ENCODE results near the gene TMEM245. TPM values are rescaled to one million over a fixed set of nuclear protein-coding genes. Genes with fewer than 3 reads are reported as not detected.

Gene TMEM245
- total RNA-seq, 1 donor from 2014 or later: 40.0 TPM

DNA sequence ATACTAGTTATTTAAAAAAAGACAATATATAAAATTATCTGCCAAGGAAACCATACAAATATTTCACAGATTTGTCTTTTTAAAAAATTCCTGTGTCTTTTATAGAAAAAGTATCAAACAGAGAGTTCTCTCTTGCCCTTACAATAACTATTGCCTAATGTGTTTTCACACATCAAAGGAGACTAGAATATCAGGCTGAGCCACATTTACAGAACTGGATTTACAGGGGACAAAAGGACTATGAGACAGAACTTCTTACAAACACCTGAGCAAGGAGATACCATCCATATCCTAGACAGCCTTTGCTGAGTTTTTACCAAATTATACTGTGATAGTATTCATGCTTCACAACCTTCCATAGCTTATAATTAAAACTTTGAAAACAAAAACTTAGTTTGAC is 34.2 kb downstream of the TMEM245 start:
- H3K9me3 Mint-ChIP-seq (ENCODE audit: unreplicated experiment): no peaks in the 10 kb centered on the region
- TF ChIP-seq CTCF (IDR thresholded peaks at IDR 0.05): no peak
- H3K27me3 Mint-ChIP-seq (ENCODE audit: unreplicated experiment): no peaks in the 10 kb centered on the region
- H3K4me1 Mint-ChIP-seq (ENCODE audit: unreplicated experiment): peaks cover 5% of the 10 kb centered on the region
- H3K4me3 Mint-ChIP-seq (ENCODE audit: unreplicated experiment): no peak overlapping the region
- H3K27ac Mint-ChIP-seq (ENCODE audit: unreplicated experiment): no peak overlapping the region
- DNase-seq (ENCODE audit: extremely low spot score, unreplicated experiment): no peak
- peaks cover 58% of the 10 kb centered on the region for H3K36me3 Mint-ChIP-seq (ENCODE audit: unreplicated experiment)

DNA sequence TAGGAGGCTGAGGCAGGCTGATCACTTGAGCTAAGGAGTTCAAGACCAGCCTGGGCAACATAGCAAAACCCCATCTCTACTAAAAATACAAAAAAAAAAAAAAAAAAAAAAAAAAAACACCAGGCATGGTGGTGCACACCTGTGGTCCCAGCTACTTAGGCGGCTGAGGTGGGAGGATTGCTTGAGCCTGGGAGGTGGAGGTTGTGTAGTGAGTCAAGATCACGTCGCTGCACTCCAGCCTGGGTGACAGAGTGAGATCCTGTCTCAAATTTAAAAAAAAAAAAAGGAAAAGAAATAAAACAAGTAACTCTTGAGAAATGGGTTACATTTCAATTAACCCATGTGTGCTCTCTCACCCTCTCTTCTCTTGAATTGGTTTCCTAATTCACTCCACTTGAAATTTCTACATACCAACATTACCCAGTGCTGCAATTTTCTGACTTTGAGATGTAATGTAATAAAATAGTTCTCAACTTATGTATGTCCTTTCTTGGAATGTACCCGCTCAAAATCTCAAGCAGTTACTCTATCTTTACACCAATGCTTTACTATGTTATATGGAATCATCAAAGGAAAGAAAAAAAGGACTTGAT is 35.8 kb downstream of the TMEM245 start:
- no peak for TF ChIP-seq CTCF (IDR thresholded peaks at IDR 0.05)
- H3K4me3 Mint-ChIP-seq (ENCODE audit: unreplicated experiment): no peak overlapping the region
- H3K27me3 Mint-ChIP-seq (ENCODE audit: unreplicated experiment): no peaks in the 10 kb centered on the region
- H3K9me3 Mint-ChIP-seq (ENCODE audit: unreplicated experiment): no peaks in the 10 kb centered on the region
- no peak overlapping the region for H3K27ac Mint-ChIP-seq (ENCODE audit: unreplicated experiment)
- H3K36me3 Mint-ChIP-seq (ENCODE audit: unreplicated experiment): peaks cover 60% of the 10 kb centered on the region
- peaks cover 5% of the 10 kb centered on the region for H3K4me1 Mint-ChIP-seq (ENCODE audit: unreplicated experiment)
- no peak for DNase-seq (ENCODE audit: extremely low spot score, unreplicated experiment)

DNA sequence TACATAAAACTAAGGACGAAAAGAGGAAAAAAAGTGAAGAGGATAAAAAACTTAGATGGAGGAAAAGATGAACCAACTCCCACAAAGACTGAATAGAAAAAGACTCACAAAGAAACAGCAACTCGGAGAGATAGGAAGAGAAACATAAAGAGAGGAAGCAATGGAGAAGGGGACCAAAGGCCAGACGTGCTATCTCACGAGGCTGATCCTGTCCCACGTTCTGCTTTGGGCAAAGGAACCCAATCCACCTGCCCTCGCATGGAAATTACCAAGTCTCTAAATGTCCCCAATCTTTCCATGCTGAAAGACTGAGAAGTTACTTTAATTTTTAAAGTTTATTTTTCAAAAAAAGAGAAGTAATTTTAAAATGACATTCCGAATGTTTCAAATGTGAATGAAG is 36.6 kb downstream of the TMEM245 start:
- no peak for TF ChIP-seq CTCF (IDR thresholded peaks at IDR 0.05)
- Mint-ChIP-seq H3K27me3 (ENCODE audit: unreplicated experiment) (no peaks in the 10 kb centered on the region), H3K36me3 (ENCODE audit: unreplicated experiment) (peaks cover 62% of the 10 kb centered on the region), H3K27ac (ENCODE audit: unreplicated experiment) (no peak overlapping the region), H3K4me3 (ENCODE audit: unreplicated experiment) (no peak overlapping the region), H3K9me3 (ENCODE audit: unreplicated experiment) (no peaks in the 10 kb centered on the region), H3K4me1 (ENCODE audit: unreplicated experiment) (peaks cover 3% of the 10 kb centered on the region)
- no peak for DNase-seq (ENCODE audit: extremely low spot score, unreplicated experiment)

DNA sequence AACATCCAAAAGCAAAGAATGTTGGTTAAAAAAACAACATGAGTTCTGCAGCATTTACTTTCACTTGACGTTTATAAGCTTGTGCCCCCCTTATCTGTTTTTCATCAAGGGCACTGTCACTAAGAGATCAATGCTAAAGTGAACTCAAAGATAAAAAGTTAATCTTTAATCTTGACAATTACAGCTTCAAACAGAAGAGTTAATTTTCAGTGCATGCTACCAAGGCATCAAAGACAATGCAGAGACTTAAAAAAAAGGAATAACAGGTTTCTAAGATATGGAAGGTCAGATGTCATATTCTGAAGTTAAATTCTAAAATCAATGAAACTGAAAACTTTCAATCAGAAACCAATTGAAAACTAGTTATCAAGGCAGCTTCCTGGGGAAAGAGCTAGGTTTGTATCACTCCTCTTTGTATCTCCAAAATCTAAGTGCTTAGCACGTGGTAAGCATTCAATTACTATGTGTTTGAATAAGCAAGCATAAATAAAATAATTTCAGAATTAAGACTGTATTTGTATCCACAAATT is 37.6 kb downstream of the TMEM245 start:
- H3K9me3 Mint-ChIP-seq (ENCODE audit: unreplicated experiment): no peaks in the 10 kb centered on the region
- no peak for DNase-seq (ENCODE audit: extremely low spot score, unreplicated experiment)
- no peak for TF ChIP-seq CTCF (IDR thresholded peaks at IDR 0.05)
- H3K36me3 Mint-ChIP-seq (ENCODE audit: unreplicated experiment): peaks cover 60% of the 10 kb centered on the region
- no peaks in the 10 kb centered on the region for H3K27me3 Mint-ChIP-seq (ENCODE audit: unreplicated experiment)
- H3K4me3 Mint-ChIP-seq (ENCODE audit: unreplicated experiment): no peak overlapping the region
- no peak overlapping the region for H3K27ac Mint-ChIP-seq (ENCODE audit: unreplicated experiment)
- H3K4me1 Mint-ChIP-seq (ENCODE audit: unreplicated experiment): peaks cover 2% of the 10 kb centered on the region

DNA sequence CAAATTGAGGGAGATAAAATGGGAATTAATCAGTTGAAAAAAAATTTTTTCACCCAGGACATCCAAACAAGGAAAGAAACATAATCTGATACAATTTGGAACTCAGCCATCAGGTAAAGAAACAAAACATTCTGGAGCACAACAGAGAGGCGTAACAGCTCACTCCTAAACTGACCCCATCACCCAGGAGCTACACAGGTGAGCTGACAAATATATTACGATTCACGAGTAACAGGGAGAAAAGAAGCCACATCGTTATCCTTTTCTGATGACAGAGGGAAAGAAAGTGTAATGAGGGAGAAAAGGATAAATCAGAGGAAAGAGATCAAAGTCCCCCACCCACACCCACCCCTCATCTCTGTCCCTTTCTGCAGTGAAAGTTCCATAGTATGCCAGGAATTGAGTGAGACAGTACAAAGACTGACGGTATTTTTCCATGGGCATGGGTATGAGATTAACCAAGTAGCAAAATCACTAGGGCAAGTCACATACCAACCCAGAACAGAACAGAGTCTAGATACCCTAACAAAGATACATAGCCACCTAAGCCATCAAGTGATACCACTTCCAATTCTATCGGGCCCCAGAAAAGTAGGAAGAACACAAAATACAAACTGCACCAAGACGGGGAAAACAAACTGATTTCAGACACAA is 45.4 kb downstream of the TMEM245 start:
- Mint-ChIP-seq H3K27ac (ENCODE audit: unreplicated experiment) (no peak overlapping the region), H3K27me3 (ENCODE audit: unreplicated experiment) (no peaks in the 10 kb centered on the region), H3K4me1 (ENCODE audit: unreplicated experiment) (no peaks in the 10 kb centered on the region), H3K9me3 (ENCODE audit: unreplicated experiment) (no peaks in the 10 kb centered on the region), H3K4me3 (ENCODE audit: unreplicated experiment) (no peak overlapping the region), H3K36me3 (ENCODE audit: unreplicated experiment) (peaks cover 41% of the 10 kb centered on the region)
- no peak for TF ChIP-seq CTCF (IDR thresholded peaks at IDR 0.05)
- no peak for DNase-seq (ENCODE audit: extremely low spot score, unreplicated experiment)

Measured in osteocyte (in vitro differentiated cells).